HepG2 (cell line): Measurements from ENCODE around the gene PHF3. TPM values are rescaled to one million over a fixed set of nuclear protein-coding genes. Genes with fewer than 3 reads are reported as not detected.
A peak's percentile ranks its signal among the peaks of the same experiment; 100 is the strongest.

Experiments
- DPF2 ChIP-seq: sonication (generic); formaldehyde crosslinking; IDR thresholded peaks from 2 replicates; pipeline ENCODE4 v1.4.0; 2020; ENCODE audit warnings: mild to moderate bottlenecking, low read depth, missing genetic modification reagents, borderline replicate concordance
- FIP1L1 ChIP-seq: fragments of 200-400 bp; formaldehyde crosslinking; IDR thresholded peaks from 2 replicates; pipeline ENCODE4 v1.6.1; 2018; ENCODE audit warnings: low read depth, mild to moderate bottlenecking, low read length, moderate library complexity, borderline replicate concordance; ENCODE audit not compliant: insufficient read depth
- FOXA3 ChIP-seq: IDR thresholded peaks from 2 replicates; pipeline ENCODE4 v1.6.1; 2016; ENCODE audit warnings: missing genetic modification reagents, missing compliant biosample characterization
- HDAC1 ChIP-seq: sonication (generic); formaldehyde crosslinking; IDR thresholded peaks from 2 replicates; pipeline ENCODE4 v1.5.1; 2020; ENCODE audit warnings: mild to moderate bottlenecking, missing genetic modification reagents
- HMG20A ChIP-seq: IDR thresholded peaks from 2 replicates; pipeline ENCODE4 v1.6.1; 2016; ENCODE audit warnings: borderline replicate concordance
- HNF1A ChIP-seq, 2 experiments: sonication (generic) in 1 of 2; formaldehyde crosslinking in 1 of 2; IDR thresholded peaks; 2 replicates each; pipeline versions ENCODE4 v1.4.0 to v1.6.1; 2016 to 2020; ENCODE audit warnings: borderline replicate concordance in 1 of 2, low read depth in 1 of 2, mild to moderate bottlenecking in 1 of 2, missing genetic modification reagents in 1 of 2
- LCORL ChIP-seq, 2 experiments: fragments of 450-650 bp in 1 of 2; sonication (generic) in 1 of 2; formaldehyde crosslinking in 1 of 2; IDR thresholded peaks; 2 replicates each; pipeline versions ENCODE4 v1.5.0 to v1.6.1; 2017 to 2020; ENCODE audit warnings: antibody characterized with exemption in 1 of 2, missing genetic modification reagents in 1 of 2
- PATZ1 ChIP-seq: sonication (generic); formaldehyde crosslinking; IDR thresholded peaks from 2 replicates; pipeline ENCODE4 v1.4.0; 2020; ENCODE audit warnings: missing genetic modification reagents
- REL ChIP-seq: sonication (generic); formaldehyde crosslinking; conservative IDR thresholded peaks from 2 replicates; pipeline ENCODE4 v1.8.0; 2022; ENCODE audit warnings: mild to moderate bottlenecking, missing genetic modification reagents, moderate library complexity
- RFXAP ChIP-seq: sonication (generic); formaldehyde crosslinking; IDR thresholded peaks from 2 replicates; pipeline ENCODE4 v1.4.0; 2020; ENCODE audit warnings: missing genetic modification reagents, borderline replicate concordance
- SOX6 ChIP-seq, 2 experiments: fragments of 450-650 bp in 1 of 2; sonication (generic) in 1 of 2; formaldehyde crosslinking in 1 of 2; IDR thresholded peaks; 2 replicates each; pipeline versions ENCODE4 v1.4.0 to v1.6.1; 2017 to 2020; ENCODE audit warnings: antibody characterized with exemption in 1 of 2, mild to moderate bottlenecking in 1 of 2, missing genetic modification reagents in 1 of 2
- ZBTB2 ChIP-seq: sonication (generic); formaldehyde crosslinking; IDR thresholded peaks from 2 replicates; pipeline ENCODE4 v1.8.0; 2022; ENCODE audit warnings: low read depth, missing genetic modification reagents
- ZNF574 ChIP-seq: sonication (generic); formaldehyde crosslinking; IDR thresholded peaks from 2 replicates; pipeline ENCODE4 v1.4.0; 2020; ENCODE audit warnings: missing genetic modification reagents
- ZNF891 ChIP-seq: sonication (generic); formaldehyde crosslinking; IDR thresholded peaks from 2 replicates; pipeline ENCODE4 v1.5.0; 2020; ENCODE audit warnings: mild to moderate bottlenecking, missing genetic modification reagents
- ZSCAN12 ChIP-seq: sonication (generic); formaldehyde crosslinking; IDR thresholded peaks from 2 replicates; pipeline ENCODE4 v1.9.0; 2021; ENCODE audit warnings: mild to moderate bottlenecking, missing genetic modification reagents
- polyA plus RNA-seq, 8 experiments: library from polyadenylated mRNA; depleted of rRNA in 3 of 8; stranded (reverse) in 7 of 8; unstranded in 1 of 8; fragments of >200 nt; fragmentation: Illumina TruSeq in 4 of 8; extraction: Trizol in 4 of 8; gene quantifications; 2 replicates each; pipeline versions ENCODE4 v1.2.1 to v1.2.3, GENCODE V29; 2011 to 2016; ENCODE audit warnings: low read depth in 4 of 8, missing spikeins in 1 of 8, mixed read lengths in 1 of 8; ENCODE audit not compliant: insufficient read depth in 1 of 8
- total RNA-seq, 5 experiments: library from RNA; depleted of rRNA; stranded (reverse); fragments of >200 nt; fragmentation: Illumina TruSeq; extraction: Trizol; gene quantifications; 2 replicates each; pipeline ENCODE4 v1.2.3, GENCODE V29; 2016; ENCODE audit warnings: low read depth in 1 of 5

Gene PHF3
- total and polyA plus RNA-seq, 2 of the 13 experiments (the other 11 are each of a cell fraction or from before 2014, with no cell fraction given), result 19.8 to 70.4 TPM

GRCh38 chr6:63709148-63709547, 73.5 kb downstream of the PHF3 start (continued):
- TF ChIP-seq SOX6 (IDR thresholded peaks at IDR 0.05), result no peak
- peak; percentile 88 for TF ChIP-seq SOX6 (CRISPR knock-in tag; IDR thresholded peaks at IDR 0.05)
- peak; percentile 17; the same call in 1 of the 2 replicates for TF ChIP-seq HDAC1 (CRISPR knock-in tag)
- no peak for TF ChIP-seq REL (CRISPR knock-in tag)
- TF ChIP-seq DPF2, result 0 out of 2 replicates have a peak, but pooled peaks have one; percentile 28
- no peak for TF ChIP-seq RFXAP (CRISPR knock-in tag)
- TF ChIP-seq ZSCAN12 (CRISPR knock-in tag), result no peak
- 0 out of 2 replicates have a peak, but pooled peaks have one; percentile 21 for TF ChIP-seq LCORL (IDR thresholded peaks at IDR 0.05)
- peak; percentile 68; the same call in 1 of the 2 replicates for TF ChIP-seq LCORL (CRISPR knock-in tag; IDR thresholded peaks at IDR 0.05)
- peak; percentile 85 for TF ChIP-seq FOXA3
- no peak for TF ChIP-seq FIP1L1
- 0 out of 2 replicates have a peak, but pooled peaks have one; percentile 55 for TF ChIP-seq HMG20A
- TF ChIP-seq ZBTB2 (CRISPR knock-in tag), result no peak
- TF ChIP-seq HNF1A (IDR thresholded peaks at IDR 0.05; ENCODE audit: low read depth), result no peak
- TF ChIP-seq HNF1A (CRISPR knock-in tag; IDR thresholded peaks at IDR 0.05; ENCODE audit: borderline replicate concordance), result no peak; the same call in 1 of the 2 replicates
- no peak for TF ChIP-seq PATZ1 (CRISPR knock-in tag)
- no peak for TF ChIP-seq ZNF574 (CRISPR knock-in tag)
- TF ChIP-seq ZNF891 (CRISPR knock-in tag), result no peak
